WI38 (cell line): ENCODE results near the gene FOXO3.

Source experiments
- H3K4me3 ChIP-seq: 2 replicates; pipeline ENCODE4 v1.5.1; 2011; ENCODE audit warnings: low read depth, mild to moderate bottlenecking, control low read depth, low read length
- CTCF ChIP-seq: IDR thresholded peaks from 2 replicates; pipeline ENCODE4 v1.5.1; 2012; ENCODE audit warnings: low read depth, mild to moderate bottlenecking, control low read depth, low read length

Gene FOXO3

GRCh38 chr6:108693430-108694154 is 132.9 kb downstream of the FOXO3 start:
- H3K4me3 ChIP-seq = no peak overlapping the region
- TF ChIP-seq CTCF = no peak

- H3K4me3 ChIP-seq = no peak overlapping the region
- TF ChIP-seq CTCF = no peak
These were observed 134.1 kb downstream of the FOXO3 start for GRCh38 chr6:108694816-108695215.

- TF ChIP-seq CTCF = no peak
- H3K4me3 ChIP-seq = no peak overlapping the region
These were observed 136.9 kb downstream of the FOXO3 start for GRCh38 chr6:108697561-108698161.

- TF ChIP-seq CTCF = no peak
- no peak overlapping the region for H3K4me3 ChIP-seq
These were observed 138.0 kb downstream of the FOXO3 start for GRCh38 chr6:108698593-108699289.

GRCh38 chr6:108699290-108700041 is 138.7 kb downstream of the FOXO3 start:
- no peak overlapping the region for H3K4me3 ChIP-seq
- TF ChIP-seq CTCF = no peak

GRCh38 chr6:108702106-108702851 is 141.6 kb downstream of the FOXO3 start:
- H3K4me3 ChIP-seq = no peak overlapping the region
- TF ChIP-seq CTCF = no peak
